NB4 (cell line): Measurements from ENCODE around the gene THAP7.
A peak's percentile ranks its signal among the peaks of the same experiment; 100 is the strongest.

ENCODE experiments used
- DNase-seq: peaks from one replicate; pipeline ENCODE4 v3.0.0; 2010; ENCODE audit warnings: low read depth
- H3K4me3 ChIP-seq: one replicate; pipeline ENCODE4 v1.5.1; 2011; ENCODE audit warnings: mild to moderate bottlenecking, low read depth, low read length, moderate library complexity
- CTCF ChIP-seq: IDR thresholded peaks from one replicate; pipeline ENCODE4 v1.5.1; 2012; ENCODE audit warnings: low read depth, low read length
- MAX ChIP-seq: IDR thresholded peaks from 2 replicates; pipeline ENCODE4 v1.6.1; 2011; ENCODE audit warnings: low read depth, low read length
- MYC ChIP-seq: IDR thresholded peaks from 2 replicates; pipeline ENCODE4 v1.6.1; 2011; ENCODE audit warnings: low read depth, low read length
- POLR2A ChIP-seq: IDR thresholded peaks from 2 replicates; pipeline ENCODE4 v1.6.1; 2011; ENCODE audit warnings: mild to moderate bottlenecking; ENCODE audit not compliant: insufficient read length; ENCODE audit errors: extremely low read depth

THAP7 gene

GRCh38 chr22:21026783-21027692, 25.1 kb upstream of the THAP7 start:
- TF ChIP-seq MYC (no peak), MAX (no peak), POLR2A (no peak), CTCF (no peak)
- no peak overlapping the region for H3K4me3 ChIP-seq
- DNase-seq, result no peak

- TF ChIP-seq MYC (no peak), POLR2A (no peak), CTCF (no peak), MAX (no peak)
- no peak for DNase-seq
- H3K4me3 ChIP-seq, result no peak overlapping the region
These were observed 24.1 kb upstream of the THAP7 start for GRCh38 chr22:21025763-21026755.

DNA sequence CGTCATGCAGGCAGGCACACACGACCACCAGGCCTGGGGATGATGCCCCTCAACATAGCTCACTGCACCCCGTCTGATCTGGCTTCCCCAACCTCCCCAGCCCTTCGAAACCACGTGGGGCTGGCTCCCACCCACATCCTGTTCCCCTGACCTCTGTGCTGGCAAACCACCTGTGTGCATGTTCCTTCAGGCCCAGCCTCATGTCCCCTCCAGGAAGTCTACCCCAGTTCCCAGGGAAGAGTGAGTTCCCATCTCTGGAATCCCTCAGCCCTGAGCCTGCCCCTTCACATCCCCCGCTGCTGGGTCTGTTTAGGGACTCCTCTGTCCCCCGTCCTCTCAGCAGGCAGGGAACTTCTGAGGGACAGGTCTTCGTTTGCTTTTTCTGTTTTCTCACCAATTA, 23.3 kb upstream of the THAP7 start:
- no peak overlapping the region for H3K4me3 ChIP-seq
- DNase-seq, result no peak
- TF ChIP-seq MAX, result peak; percentile 29; the same call in 1 of the 2 replicates
- TF ChIP-seq MYC, result no peak
- no peak for TF ChIP-seq CTCF
- TF ChIP-seq POLR2A, result no peak

GRCh38 chr22:21022955-21023614, 21.2 kb upstream of the THAP7 start:
- no peak for DNase-seq
- H3K4me3 ChIP-seq, result no peak overlapping the region
- no peak for TF ChIP-seq POLR2A
- TF ChIP-seq CTCF, result peak; percentile 9

- DNase-seq, result no peak
- TF ChIP-seq MYC, result no peak
- H3K4me3 ChIP-seq, result no peak overlapping the region
These were observed 20.6 kb upstream of the THAP7 start for GRCh38 chr22:21022507-21022906.
